GM18520 (cell line): Measurements from ENCODE around the gene NAT9.

Source experiments
- ATAC-seq: cut with Tn5 transposase; IDR thresholded peaks from one replicate; pipeline ENCODE4 v1.9.1; 2021; ENCODE audit not compliant: unreplicated experiment

The NAT9 gene, protein sequence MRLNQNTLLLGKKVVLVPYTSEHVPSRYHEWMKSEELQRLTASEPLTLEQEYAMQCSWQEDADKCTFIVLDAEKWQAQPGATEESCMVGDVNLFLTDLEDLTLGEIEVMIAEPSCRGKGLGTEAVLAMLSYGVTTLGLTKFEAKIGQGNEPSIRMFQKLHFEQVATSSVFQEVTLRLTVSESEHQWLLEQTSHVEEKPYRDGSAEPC

DNA sequence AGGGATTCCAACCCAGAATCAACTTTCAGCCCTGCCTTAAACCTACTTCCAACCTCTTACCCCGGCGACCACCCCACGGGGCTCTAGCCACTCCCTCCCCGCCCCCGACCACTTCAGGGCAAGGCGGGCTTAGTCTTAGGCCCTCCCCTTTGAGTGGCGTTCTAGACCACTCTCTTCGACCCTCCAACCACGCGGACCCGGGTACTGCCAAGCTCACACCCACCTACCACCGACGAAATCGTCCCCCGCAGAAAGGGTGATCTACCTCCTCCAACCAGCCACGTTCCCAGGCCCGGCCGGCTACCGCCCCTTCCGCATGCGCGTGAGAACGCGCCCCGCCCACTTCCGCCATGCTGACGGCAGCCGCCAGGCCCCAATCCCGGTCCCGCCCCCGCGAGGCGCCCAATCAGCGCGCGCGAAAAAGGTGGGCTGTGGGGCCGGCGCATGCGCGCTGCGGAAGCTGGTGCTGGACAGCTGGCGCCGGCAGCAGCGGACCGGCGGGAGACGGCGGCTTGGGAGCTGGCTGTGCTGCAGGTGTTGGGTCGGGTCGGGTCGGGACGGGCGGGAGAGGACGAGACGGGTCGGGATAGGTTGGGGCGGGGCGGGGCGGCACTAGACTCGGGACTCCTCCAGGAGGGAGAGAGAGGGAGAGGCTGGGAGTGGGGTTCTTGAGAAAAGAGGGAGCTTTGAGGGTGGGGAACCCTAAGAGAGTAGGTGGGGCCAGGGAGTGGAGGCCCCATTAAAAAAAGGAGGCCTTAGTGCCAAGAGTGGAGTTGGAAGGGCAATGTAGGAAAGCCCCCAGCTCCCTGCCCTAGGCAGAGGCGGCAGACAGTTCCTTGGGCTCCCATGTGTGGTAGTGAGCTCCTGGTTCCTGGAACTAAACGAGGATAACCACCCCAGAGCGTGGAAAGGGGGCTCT lies at the start of gene NAT9:
TSS of gene NAT9 (minus strand) at position 302 of the 919 bp plus-strand sequence. CDS start 647 bp downstream, outside the sequence.
- peak; percentile 81 for ATAC-seq

DNA sequence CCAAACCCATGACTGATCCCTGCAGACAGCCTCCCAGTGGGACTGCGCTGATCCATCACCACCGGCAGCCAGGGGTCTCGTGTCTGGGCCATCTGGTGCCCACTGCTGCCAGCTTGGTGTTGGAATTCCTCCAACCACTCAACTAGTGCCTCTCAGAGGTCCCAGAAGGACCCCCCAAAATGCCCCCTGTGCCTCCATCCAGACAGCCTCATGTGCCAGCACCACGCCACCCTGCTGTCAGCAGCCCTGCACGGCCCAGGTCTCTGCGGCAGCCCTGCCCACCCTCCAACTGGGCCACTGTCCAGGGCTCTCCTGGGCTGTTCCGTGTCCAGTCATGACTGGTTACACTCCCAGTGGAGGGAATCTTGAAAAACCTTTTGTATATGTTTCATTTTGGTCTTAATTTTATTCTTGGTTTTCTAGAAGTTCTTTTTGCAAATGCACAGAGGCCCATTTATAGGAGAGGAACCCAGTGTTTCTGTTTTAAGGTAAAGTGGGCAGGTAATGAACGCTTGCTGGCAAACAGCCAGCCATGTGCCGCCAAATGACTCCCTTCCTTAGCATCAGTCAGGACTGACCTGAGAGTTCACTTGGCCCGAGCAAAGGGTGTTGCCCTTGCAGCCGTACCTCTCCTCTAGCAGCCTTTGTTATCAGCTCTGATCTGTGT lies 48.9 kb upstream of the NAT9 start:
- ATAC-seq, result no peak

DNA sequence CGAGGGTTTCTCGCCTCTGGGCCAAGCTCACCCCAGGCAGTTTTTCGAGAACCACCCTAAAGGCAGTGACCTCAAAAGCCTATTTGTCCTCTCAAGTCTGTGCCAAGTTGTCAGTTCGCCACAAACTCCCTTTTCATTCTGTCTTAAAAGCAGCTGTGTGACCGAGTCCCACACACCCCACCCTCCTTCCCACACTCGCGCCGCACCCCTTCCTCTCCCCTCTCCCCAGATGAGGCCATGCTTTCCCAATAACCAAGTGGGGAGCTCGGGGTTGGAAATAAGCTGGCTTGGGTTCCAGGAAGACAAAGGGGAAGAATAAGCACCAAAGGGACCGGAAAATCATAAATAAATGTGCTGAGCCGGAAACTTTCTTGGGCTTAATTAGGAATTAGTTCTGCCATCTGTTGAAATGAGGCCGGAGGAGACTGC lies 46.8 kb upstream of the NAT9 start:
- ATAC-seq, result no peak

DNA sequence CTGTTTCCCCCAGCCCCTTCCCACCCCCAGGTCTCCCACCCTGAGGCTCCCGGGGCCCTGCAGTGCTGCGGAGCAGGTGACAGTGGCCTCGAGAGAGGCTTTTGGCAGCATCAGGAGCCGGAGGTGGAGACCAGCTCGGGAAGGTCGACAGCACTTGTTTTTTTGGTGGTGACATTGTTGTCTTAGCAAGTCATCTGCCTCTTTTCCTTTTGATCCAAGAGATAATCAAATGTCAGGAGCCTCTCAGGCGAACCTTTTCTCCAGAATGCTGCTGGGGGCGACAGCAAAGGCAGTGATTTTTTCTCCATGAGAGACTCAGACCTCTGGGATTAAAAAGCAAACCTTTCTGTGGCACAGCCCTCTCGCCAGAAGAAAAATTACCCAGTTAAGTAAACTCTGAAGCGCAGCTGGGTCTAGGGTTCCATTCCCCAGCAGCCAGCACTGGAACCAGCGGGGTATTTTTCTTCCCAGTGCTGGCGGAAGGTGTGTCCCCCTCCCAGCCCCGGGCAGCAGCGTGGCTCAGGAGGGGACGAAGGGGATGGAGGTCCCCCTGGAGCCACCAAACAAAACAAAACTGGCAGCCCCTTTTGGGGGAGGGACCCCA lies 46.3 kb upstream of the NAT9 start:
- ATAC-seq, result no peak

DNA sequence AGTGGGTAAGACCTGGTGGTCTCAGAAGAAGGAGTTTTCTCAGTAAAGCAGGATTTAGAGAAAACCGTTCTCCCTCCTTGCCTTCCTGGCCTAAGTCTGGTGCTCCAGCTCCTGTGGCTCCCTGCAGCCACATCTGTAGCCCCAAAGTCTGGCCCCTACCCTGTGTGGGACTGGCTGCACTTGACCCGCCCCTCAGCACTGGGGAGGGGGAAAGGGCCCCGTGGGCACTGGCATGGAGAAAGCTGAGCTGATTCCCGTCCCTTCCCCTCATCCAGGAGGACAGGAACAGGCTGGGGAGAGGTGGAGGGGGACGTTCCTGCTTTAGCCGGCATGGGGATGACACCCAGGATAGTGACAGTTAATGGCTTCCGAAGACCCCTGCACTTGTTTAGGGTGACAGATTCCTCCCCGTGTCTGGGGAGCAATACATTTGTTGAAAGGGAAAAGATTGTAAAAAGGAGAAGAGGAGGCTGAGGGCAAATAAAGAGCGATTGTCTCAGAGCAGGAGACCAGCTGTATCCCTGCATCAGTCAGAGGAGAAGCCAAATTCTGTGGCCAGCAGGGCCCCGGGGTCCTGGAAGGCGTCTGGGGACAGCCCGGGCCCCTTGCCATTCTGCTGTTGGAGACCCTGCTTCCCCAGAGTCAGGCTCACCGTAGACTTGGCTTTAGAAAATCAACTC lies 45.6 kb upstream of the NAT9 start:
- no peak for ATAC-seq

DNA sequence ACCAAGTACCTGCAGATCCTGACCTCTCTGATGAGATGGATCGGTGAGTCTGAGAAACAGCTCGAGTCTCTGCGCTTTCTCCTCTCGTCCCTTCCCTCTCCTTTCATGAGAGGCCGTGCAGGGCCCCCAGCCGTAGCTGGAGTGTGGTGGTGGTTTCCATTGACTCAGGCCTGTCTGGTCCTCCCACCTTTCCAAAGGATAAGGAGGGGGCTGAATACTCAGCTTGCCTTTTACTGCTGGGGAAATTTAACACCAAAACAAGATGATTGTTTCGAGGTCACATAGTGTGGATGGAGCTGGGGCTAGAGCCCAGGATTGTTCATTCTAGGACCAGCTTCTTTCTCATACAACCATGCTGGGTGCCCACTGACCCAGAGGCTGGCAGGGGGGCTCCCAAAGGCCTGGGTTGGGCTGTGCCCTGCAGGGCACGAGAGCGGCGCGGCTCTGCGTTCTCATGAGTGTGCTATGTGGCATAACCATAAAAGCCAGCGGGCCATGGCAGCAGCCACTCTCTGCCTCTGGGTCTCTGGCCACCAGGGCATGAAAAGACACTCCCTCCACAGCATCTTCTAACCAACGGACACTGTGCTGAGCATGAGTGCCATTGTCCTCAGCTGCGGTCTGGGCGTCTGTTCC lies 43.8 kb upstream of the NAT9 start:
- ATAC-seq, result no peak

DNA sequence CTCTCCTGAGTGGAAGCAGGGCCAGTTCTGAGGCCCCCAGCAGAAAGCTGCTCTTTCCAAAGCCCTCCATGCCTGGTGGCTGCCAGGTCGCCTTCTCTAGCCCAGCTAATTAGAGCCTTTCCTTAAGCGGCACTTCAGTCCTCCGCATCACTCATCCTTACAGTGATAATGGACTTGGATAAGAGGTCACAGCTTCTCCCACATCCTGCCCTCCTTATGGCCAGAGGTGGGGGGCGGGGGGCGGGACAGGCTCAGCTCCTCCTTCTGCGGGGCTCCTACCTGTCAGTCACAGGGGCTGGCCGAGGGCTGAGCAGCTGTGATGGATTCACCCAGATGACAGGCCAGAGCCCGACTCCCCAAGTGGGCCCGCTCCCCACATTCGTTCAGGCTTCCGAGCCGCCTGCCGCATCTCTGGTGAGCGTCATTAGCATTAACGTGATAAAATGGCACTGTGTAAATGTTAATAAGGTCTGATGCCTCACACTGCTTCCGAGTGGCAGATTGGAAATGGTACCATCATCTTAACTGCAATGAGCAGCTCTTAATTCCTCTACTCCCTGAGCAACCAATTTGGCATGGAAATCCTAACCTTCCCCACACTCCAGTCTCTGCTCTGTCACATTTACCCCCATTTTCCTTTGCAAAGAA lies 42.3 kb upstream of the NAT9 start:
- no peak for ATAC-seq

DNA sequence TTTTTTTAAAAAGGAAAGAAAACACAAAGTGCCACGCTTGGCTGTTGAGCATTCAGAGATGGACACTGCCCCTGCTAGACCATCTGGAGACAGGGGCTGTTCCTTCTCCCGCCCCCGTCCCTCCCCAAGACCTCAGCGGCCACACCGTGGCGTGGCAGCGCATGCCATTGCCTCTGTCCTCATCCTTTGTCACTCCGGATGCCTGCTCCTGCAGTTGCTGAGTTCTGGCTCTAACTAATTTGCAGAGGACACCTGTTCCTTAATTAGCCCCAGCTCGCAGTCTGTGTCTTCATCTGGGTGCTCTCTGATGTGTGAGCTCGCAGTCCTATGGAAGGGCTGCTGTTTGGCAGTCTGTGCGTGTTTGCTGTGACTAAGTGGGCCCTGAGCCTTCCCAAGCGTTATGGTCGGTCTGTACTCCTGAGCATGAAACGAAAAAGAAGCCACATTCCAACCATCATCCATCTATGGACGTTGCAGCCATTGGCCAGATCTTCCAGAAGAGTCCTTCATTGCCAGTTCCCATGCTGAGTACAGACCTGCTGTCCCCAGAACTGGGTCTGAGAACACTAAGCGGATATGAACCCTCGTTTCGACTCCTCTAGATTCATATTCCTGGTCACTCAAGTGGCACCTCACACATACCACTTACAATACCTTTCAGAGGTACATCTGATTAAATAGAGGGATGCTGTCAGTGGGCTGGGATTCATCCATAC lies 40.9 kb upstream of the NAT9 start:
- no peak for ATAC-seq

DNA sequence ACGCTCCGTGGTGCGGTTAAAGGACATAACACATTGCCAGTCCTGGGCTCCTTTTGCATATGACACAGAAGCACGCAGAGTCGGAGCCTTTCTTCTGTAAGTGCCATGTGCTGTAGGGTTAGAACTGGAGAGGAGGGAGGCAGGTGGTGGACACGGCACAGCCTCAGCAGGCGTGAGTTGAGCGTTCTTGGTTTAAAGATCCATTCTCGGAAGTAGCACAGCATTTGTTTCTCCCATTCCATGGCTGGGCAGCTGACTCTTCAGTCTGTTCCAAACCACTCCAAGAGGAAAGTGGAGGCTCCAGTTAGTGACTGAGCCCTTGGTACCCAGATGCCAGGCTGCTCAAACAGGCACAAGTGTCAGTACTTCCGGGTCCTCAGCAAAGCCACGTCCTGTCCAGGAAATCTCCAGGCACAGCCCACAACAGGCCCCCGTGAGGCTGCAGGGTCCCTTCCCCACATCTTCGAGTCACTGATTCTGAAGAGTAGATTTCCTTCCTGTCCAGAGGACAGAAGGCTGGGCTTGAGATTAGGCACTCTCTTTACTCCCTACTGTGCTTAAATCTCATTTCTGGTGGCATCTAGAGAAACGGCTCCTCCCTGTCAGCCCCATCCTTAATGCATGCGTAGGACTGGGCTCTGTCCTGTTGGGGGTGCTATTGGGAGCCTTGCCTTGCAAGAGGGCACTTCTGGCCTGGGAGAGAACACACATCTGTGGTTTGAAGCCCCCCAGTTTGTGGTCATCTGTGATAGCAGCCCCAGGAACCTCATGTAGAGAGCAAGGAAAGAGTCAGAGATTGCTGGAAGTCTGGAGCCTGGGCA lies 39.6 kb upstream of the NAT9 start:
- no peak for ATAC-seq

DNA sequence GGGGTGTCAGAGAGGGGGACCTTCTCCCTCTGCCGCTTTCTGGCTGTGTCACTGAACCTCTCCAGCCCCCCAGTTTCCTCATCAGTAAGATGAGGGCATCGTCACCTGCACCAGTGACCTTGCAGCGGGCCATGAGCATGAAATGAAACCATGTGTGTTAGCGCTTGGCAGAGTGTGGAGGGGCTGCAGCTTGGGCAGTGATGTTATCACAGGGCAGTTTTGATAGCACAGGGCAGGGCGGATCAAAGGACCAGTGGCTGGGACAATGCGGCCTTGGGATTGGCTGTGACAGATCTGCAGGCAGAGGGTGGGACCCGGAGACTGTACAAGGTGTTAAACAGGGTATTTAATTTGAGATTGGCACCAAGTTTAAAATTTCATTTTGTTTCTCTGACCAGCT lies 38.9 kb upstream of the NAT9 start:
- no peak for ATAC-seq

DNA sequence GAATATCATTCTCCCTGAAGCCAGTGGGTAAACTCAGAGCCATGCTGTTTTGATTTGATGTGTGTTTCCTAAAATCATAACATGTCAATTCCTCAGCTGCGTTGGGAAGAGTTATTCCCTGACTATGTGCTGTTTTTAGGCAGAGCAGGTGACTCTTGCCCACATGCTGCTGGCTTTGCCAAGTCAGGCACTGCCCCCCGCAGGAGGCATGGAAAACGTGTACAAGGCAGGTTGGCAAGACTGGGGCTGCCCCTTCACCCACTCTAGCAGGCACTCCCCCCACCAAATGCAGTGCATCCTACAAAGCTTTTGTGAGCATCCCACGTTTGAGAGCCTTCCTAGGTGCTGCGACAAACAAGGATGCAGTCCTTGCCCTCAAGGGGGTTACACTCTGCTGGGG lies 38.3 kb upstream of the NAT9 start:
- ATAC-seq, result no peak

DNA sequence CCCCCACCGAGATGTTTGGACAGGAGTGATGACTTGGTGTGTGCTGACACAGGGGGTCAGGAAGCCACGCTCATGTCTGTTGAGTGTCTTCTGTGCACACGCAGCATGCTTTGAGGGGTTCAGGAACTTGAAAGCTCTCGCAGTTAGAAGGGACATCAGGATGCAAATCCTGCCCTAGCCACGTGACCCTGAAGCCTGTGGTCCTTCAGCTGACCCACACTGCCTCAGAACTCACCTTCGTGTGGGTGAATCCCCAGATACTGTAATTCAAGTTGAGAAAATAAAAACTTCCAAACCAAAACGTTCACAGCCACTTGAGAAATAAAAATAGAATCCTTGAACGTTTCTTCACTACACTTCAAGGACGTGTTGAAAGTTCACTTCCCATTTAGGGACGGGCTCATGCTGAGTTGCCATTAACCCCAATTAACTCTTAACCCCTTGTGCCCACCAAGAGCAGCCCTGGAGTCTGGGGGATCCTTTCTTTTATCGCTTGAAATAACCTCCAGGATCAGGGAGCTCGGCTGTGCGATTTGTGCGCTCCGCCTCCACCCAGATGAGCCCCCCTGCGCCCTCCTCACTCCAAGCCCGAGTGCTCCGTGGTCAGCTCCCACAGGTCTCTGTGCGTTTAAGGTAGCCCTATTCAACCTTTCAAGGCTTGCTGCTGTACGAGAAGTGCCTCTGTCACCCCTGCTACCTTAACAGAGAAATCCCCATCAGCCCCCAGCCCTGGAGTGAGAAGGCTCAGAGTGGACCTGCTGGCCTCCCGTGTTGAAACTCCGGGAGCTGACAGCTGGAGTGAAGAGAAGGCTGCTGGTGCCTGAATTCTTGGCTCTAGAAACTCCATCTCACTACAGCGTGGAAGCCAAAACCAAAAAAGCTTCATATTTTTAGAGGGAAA lies 36.2 kb upstream of the NAT9 start:
- no peak for ATAC-seq

DNA sequence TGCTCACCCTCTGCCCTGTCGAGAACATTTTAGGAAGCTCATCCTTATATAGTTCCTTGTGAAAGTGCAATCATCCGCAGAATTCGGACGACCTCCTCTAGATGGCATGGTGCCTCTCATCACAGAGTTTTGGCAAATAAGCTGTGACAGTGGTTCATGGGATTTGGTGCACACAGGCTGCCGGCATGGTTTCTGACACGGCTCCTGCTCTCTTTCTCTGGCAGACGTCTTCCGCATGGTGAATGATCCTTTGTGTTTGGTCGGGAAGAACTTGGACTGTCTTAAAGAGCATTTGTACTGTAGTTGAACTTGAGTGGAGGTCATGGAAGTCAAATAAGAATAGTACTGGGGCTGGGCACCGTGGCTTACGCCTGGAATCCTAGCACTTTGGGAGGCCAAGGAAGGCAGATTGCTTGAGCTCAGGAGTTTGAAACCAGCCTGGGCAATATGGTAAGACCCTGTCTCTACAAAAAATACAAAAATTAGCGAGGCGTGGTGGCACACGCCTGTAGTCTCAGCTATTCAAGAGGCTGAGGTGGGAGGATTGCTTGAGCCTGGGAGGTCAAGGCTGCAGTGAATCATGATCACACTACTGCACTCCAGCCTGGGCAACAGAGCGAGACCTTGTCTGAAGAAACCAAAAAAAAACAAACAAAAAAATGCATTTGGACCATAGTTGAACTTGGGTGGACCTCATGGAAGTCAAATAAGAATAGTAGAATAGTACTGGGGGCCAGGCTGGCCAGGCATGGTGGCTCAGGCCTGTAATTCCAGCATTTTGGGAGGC lies 34.7 kb upstream of the NAT9 start:
- no peak for ATAC-seq

DNA sequence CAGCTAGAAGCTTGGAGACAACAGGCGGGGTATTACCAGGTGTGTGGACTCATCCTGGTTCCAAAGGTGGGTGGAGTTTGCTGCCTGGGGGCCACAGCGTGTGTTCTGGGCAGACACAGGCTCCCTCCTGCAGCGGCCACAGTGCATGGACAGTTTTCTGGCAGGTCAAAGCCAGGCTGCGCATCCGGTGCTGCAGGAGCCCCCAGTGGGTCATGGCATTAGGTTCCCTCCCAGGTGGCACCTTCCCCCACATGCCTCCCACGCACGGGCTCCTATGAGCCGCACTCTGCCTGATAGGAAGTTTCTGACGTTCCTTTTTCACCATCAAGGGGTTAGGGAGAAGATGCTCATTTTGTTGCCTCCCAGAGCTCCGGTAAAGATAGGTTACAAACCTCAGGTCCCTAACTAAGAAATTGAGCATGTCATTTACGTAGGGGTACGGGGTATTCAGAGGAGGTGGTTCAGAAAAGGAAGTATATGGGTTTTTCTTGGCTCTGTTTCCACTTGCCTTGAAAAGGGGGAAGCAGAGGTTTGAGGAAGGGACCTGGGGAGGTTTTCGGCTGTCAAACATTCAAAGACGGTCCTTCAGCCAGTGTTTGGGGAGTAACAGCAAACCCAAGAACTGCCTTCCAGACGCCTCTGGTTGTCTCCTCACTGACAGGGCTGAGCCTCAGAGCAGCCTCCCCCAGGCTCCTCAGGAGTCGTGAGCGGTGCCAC lies 32.7 kb upstream of the NAT9 start:
- ATAC-seq, result no peak

DNA sequence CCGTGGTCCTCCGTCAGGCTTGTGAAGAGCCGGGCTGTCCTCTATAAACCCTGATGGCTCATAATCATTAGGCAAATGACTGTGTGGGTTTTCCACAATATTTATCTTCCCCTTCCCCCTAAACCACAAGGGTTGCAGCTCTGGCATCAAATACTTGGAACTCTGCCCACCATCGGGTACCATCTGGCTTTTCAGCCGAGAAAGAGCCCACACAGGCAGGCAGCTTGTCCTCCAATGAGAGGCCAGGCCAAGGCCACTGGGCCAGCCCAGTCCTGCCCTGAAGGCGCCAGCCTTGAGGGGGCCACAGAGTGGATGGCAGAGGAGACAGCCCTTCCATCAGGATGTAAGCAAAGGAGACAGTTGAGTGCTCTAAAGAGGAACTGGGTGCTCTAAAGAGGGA lies 31.8 kb upstream of the NAT9 start:
- no peak for ATAC-seq

DNA sequence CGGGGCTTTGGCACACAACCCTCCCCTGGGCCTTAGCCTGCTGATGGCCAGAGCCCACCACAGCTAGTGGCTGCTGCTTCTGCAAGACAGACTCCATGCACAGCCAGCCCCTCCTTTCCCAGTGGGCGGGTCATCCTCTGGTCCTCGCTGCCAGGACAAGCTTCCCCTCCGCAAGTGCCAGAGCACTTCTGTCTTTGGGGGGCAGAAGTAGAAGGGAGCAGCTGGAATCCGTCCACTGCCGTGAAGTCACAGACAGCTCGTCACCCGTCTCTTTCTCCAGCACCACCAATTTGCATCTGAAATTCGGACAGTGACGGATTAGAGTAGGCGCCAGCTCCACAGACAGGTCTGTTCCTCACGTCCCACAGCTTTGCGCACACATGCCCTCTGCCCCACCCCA lies 31.3 kb upstream of the NAT9 start:
- ATAC-seq, result no peak
